Anterior cingulate cortex (tissue), 58 donors: ENCODE results near the gene UQCC2.
A peak's percentile ranks its signal among the peaks of the same experiment; 100 is the strongest.

ENCODE experiments used
- DNase-seq, 58 donors: peaks; one replicate each; lab custom pipeline; 2025; lab: John Stamatoyannopoulos, UW

UQCC2 gene

GRCh38 chr6:33709605-33710295, 1.8 kb downstream of the UQCC2 start:
- peak in 12 of 58 donors; percentile 11 to 70 (median 30) for DNase-seq

GRCh38 chr6:33708516-33709204, 2.8 kb downstream of the UQCC2 start:
- no peak for DNase-seq

GRCh38 chr6:33707771-33708170, 3.7 kb downstream of the UQCC2 start:
- no peak for DNase-seq

- no peak for DNase-seq
Observed at GRCh38 chr6:33705955-33706725, 5.4 kb downstream of the UQCC2 start.

- no peak for DNase-seq
Observed at GRCh38 chr6:33705268-33705885, 6.1 kb downstream of the UQCC2 start.

GRCh38 chr6:33704215-33705066, 7.1 kb downstream of the UQCC2 start:
- peak in 1 of 58 donors; percentile 51 for DNase-seq

GRCh38 chr6:33702345-33702977, 9.0 kb downstream of the UQCC2 start:
- DNase-seq, result peak in 6 of 58 donors; percentile 2 to 40 (median 15)

GRCh38 chr6:33700391-33701050, 11.0 kb downstream of the UQCC2 start:
- DNase-seq, result peak in 22 of 58 donors; percentile 9 to 52 (median 20)

GRCh38 chr6:33699739-33700138, 11.8 kb downstream of the UQCC2 start:
- DNase-seq, result no peak

- DNase-seq, result no peak
Observed at GRCh38 chr6:33699131-33699530, 12.4 kb downstream of the UQCC2 start.

- DNase-seq, result no peak
Observed at GRCh38 chr6:33698494-33698893, 13.0 kb downstream of the UQCC2 start.

GRCh38 chr6:33697845-33698244, 13.7 kb downstream of the UQCC2 start:
- no peak for DNase-seq

- DNase-seq, result peak in 13 of 58 donors; percentile 9 to 44 (median 16)
Observed at GRCh38 chr6:33696548-33697518, 14.7 kb downstream of the UQCC2 start.

- no peak for DNase-seq
Observed at GRCh38 chr6:33696076-33696475, 15.4 kb downstream of the UQCC2 start.

GRCh38 chr6:33695451-33695887, 16.0 kb downstream of the UQCC2 start:
- DNase-seq, result peak in 17 of 58 donors; percentile 8 to 68 (median 23)

GRCh38 chr6:33694977-33695376, 16.5 kb downstream of the UQCC2 start:
- DNase-seq, result no peak

GRCh38 chr6:33694401-33694931, 17.0 kb downstream of the UQCC2 start:
- DNase-seq, result peak in 5 of 58 donors; percentile 4 to 51 (median 24)
